Keratinocyte (primary cell): ENCODE results near the gene ZNF500. TPM values are rescaled to one million over a fixed set of nuclear protein-coding genes. Genes with fewer than 3 reads are reported as not detected.

ENCODE experiments used
- DNase-seq: peaks from one replicate; pipeline ENCODE4 v3.0.0-alpha.2; 2011; ENCODE audit warnings: low read depth, missing footprints, low spot score
- FAIRE-seq: peaks from 2 replicates; lab custom pipeline; 2011; peaks lifted over from hg19 to GRCh38; lab: Jason Lieb, UNC
- H2AFZ ChIP-seq: 2 replicates; pipeline ENCODE4 v1.6.0; 2012; ENCODE audit warnings: low read length, control low read depth, inconsistent platforms; ENCODE audit not compliant: control insufficient read depth
- H3K27ac ChIP-seq: 2 replicates; pipeline ENCODE4 v1.5.1; 2011; ENCODE audit warnings: low read length; ENCODE audit not compliant: control insufficient read depth, insufficient read depth
- H3K27me3 ChIP-seq: 3 replicates; pipeline ENCODE4 v1.6.0; 2011; ENCODE audit warnings: low read length; ENCODE audit not compliant: control insufficient read depth, insufficient read depth; ENCODE audit errors: extremely low read depth
- H3K36me3 ChIP-seq, 2 experiments: 2 replicates in 1 of 2; 3 replicates in 1 of 2; pipeline ENCODE4 v1.5.1; 2011; ENCODE audit warnings: low read length in 2 of 2, mild to moderate bottlenecking in 1 of 2; ENCODE audit not compliant: control insufficient read depth in 2 of 2, insufficient read depth in 2 of 2; ENCODE audit errors: extremely low read depth in 1 of 2
- H3K4me1 ChIP-seq: 3 replicates; pipeline ENCODE4 v1.5.1; 2011; ENCODE audit warnings: low read length; ENCODE audit not compliant: control insufficient read depth, insufficient read depth; ENCODE audit errors: extremely low read depth
- H3K4me2 ChIP-seq: 3 replicates; pipeline ENCODE4 v1.6.0; 2011; ENCODE audit warnings: low read depth, low read length; ENCODE audit not compliant: control insufficient read depth, insufficient read depth; ENCODE audit errors: extremely low read depth
- H3K4me3 ChIP-seq, 3 experiments: fragments of 200-600 bp in 1 of 3; sonication (generic) in 1 of 3; 2 replicates in 2 of 3; 3 replicates in 1 of 3; pipeline ENCODE4 v1.5.1; 2011 to 2016; ENCODE audit warnings: low read length in 3 of 3, mild to moderate bottlenecking in 3 of 3, control low read depth in 2 of 3, inconsistent platforms in 1 of 3, low read depth in 1 of 3, mixed read lengths in 1 of 3, mixed run types in 1 of 3, moderate library complexity in 1 of 3; ENCODE audit not compliant: control insufficient read depth in 2 of 3, insufficient read depth in 2 of 3; ENCODE audit errors: extremely low read depth in 1 of 3
- H3K79me2 ChIP-seq: 2 replicates; pipeline ENCODE4 v1.6.0; 2012; ENCODE audit warnings: low read length; ENCODE audit not compliant: control insufficient read depth, insufficient read depth
- H3K9ac ChIP-seq: 3 replicates; pipeline ENCODE4 v1.6.0; 2011; ENCODE audit warnings: low read length; ENCODE audit not compliant: control insufficient read depth, insufficient read depth; ENCODE audit errors: extremely low read depth
- H3K9me1 ChIP-seq: 3 replicates; pipeline ENCODE4 v1.6.0; 2011; ENCODE audit warnings: low read length; ENCODE audit not compliant: control insufficient read depth, insufficient read depth; ENCODE audit errors: extremely low read depth
- H3K9me3 ChIP-seq: 2 replicates; pipeline ENCODE4 v1.5.1; 2012; ENCODE audit warnings: low read depth, low read length; ENCODE audit not compliant: control insufficient read depth
- H4K20me1 ChIP-seq: 3 replicates; pipeline ENCODE4 v1.6.0; 2011; ENCODE audit warnings: low read length; ENCODE audit not compliant: control insufficient read depth, insufficient read depth; ENCODE audit errors: extremely low read depth
- CTCF ChIP-seq, 3 experiments: IDR thresholded peaks in 1 of 3; conservative IDR thresholded peaks in 1 of 3; optimal IDR thresholded peaks in 1 of 3; 2 replicates in 2 of 3; 3 replicates in 1 of 3; pipeline versions ENCODE3 to v1.5.1; 2011; ENCODE audit warnings: low read length in 3 of 3, mild to moderate bottlenecking in 3 of 3, moderate library complexity in 2 of 3, control low read depth in 1 of 3, inconsistent platforms in 1 of 3; ENCODE audit not compliant: insufficient read depth in 2 of 3; ENCODE audit errors: extremely low read depth in 1 of 3
- EZH2 ChIP-seq: IDR thresholded peaks from one replicate; pipeline ENCODE4 v1.6.1; 2012; ENCODE audit warnings: inconsistent platforms, mild to moderate bottlenecking, low read length, moderate library complexity
- dilution Hi-C: fragments of 300-500 bp; cut with MboI; formaldehyde crosslinking; loops from one replicate; pipeline ENCODE4 v1.7.0; 2020; ENCODE audit warnings: low sequenced_read_pairs; ENCODE audit not compliant: extremely low pct_ligation_motif_present
- polyA plus RNA-seq, 5 experiments: library from polyadenylated mRNA; depleted of rRNA in 3 of 5; stranded (reverse) in 3 of 5; stranded (forward) in 1 of 5; unstranded in 1 of 5; fragments of >200 nt; gene quantifications; 1 replicate in 1 of 5; 2 replicates in 3 of 5; 3 replicates in 1 of 5; pipeline versions ENCODE4 v1.2.1 to v1.2.3, GENCODE V29; 2011 to 2012; ENCODE audit warnings: missing spikeins in 2 of 5, low read depth in 1 of 5, low replicate concordance in 1 of 5

Gene ZNF500
- polyA plus RNA-seq, 1 donor (not counting 4 experiments of a cell fraction or from before 2014, with no cell fraction given): 3.3 TPM

- Histone ChIP-seq H4K20me1 (no peaks in the 10 kb centered on the region), H3K4me1 (no peaks in the 10 kb centered on the region), H3K27me3 (no peaks in the 10 kb centered on the region), H3K9me1 (no peaks in the 10 kb centered on the region), H3K79me2 (peaks cover 2% of the 10 kb centered on the region), H2AFZ (no peak overlapping the region), H3K27ac (no peak overlapping the region), H3K4me2 (no peak overlapping the region), H3K4me3 (no peak overlapping the region), H3K9me3 (no peaks in the 10 kb centered on the region), H3K9ac (no peak overlapping the region), H3K36me3 (peaks cover 16 to 19% of the 10 kb centered on the region in 2 experiments)
- dilution Hi-C loops: no loop called here
- DNase-seq (no peak), FAIRE-seq (no peak)
- TF ChIP-seq CTCF (optimal IDR thresholded peaks at IDR 0.05 in 1 of 3, IDR thresholded peaks at IDR 0.05 in 1 of 3, conservative IDR thresholded peaks at IDR 0.05 in 1 of 3; ENCODE audit: extremely low read depth in 1 of 3, insufficient read depth in 2 of 3, low read length in 3 of 3): no peak
- TF ChIP-seq EZH2: no peak
Observed at GRCh38 chr16:4724661-4725270, 42.2 kb downstream of the ZNF500 start.

- dilution Hi-C loops: no loop called here
- H3K9me3 ChIP-seq: no peaks in the 10 kb centered on the region
- no peak for DNase-seq
- H3K36me3 ChIP-seq: peaks cover 6 to 20% of the 10 kb centered on the region in 2 experiments
- H4K20me1 ChIP-seq: no peaks in the 10 kb centered on the region
- FAIRE-seq: no peak
- H2AFZ ChIP-seq: no peak overlapping the region
- H3K27ac ChIP-seq: no peak overlapping the region
- H3K9ac ChIP-seq: no peak overlapping the region
- H3K9me1 ChIP-seq: no peaks in the 10 kb centered on the region
- H3K79me2 ChIP-seq: no peaks in the 10 kb centered on the region
- no peaks in the 10 kb centered on the region for H3K4me1 ChIP-seq
- no peaks in the 10 kb centered on the region for H3K27me3 ChIP-seq
- H3K4me2 ChIP-seq: no peak overlapping the region
- no peak overlapping the region for H3K4me3 ChIP-seq
- TF ChIP-seq EZH2: no peak
- TF ChIP-seq CTCF (optimal IDR thresholded peaks at IDR 0.05 in 1 of 3, IDR thresholded peaks at IDR 0.05 in 1 of 3, conservative IDR thresholded peaks at IDR 0.05 in 1 of 3; ENCODE audit: extremely low read depth in 1 of 3, insufficient read depth in 2 of 3, low read length in 3 of 3): no peak
Observed at GRCh38 chr16:4723071-4723767, 43.7 kb downstream of the ZNF500 start.
